Measurements from ENCODE around the gene TMED7. TPM values are rescaled to one million over a fixed set of nuclear protein-coding genes. Genes with fewer than 3 reads are reported as not detected.
A peak's percentile ranks its signal among the peaks of the same experiment; 100 is the strongest.

Gene TMED7
- total and polyA plus RNA-seq, 4 donors, result 43.4 to 140 (median 65.8) TPM

- peak overlapping the region; percentile 76 to 98 for H3K9ac ChIP-seq (ENCODE audit: low read depth in 1 of 2, low read length in 2 of 2)
- no peaks in the 10 kb centered on the region for H3K27me3 ChIP-seq (ENCODE audit: control insufficient read depth in 4 of 4, insufficient read depth in 4 of 4, low read length in 3 of 4)
- TF ChIP-seq ATF3 (IDR thresholded peaks at IDR 0.05) (peak; percentile 6), RXRA (IDR thresholded peaks at IDR 0.05) (no peak), CTCF (IDR thresholded peaks at IDR 0.05; ENCODE audit: low read depth, low read length, missing input control) (no peak), NR2F2 (IDR thresholded peaks at IDR 0.05) (no peak), FOXA1 (IDR thresholded peaks at IDR 0.05) (no peak), YY1 (IDR thresholded peaks at IDR 0.05) (peak; percentile 32), JUND (IDR thresholded peaks at IDR 0.05) (no peak), EGR1 (IDR thresholded peaks at IDR 0.05; ENCODE audit: low read depth in 2 of 2) (no peak), SP1 (IDR thresholded peaks at IDR 0.05) (no peak)
- under 1% methylated on average over 9 of the region's 9 CpGs for WGBS
- DNase-seq (ENCODE audit: low spot score), result no peak
- H3K27ac ChIP-seq (ENCODE audit: low read depth in 1 of 2, low read length in 2 of 2), result peak overlapping the region; percentile 92 to 94
- no peaks in the 10 kb centered on the region for H3K9me3 ChIP-seq (ENCODE audit: control insufficient read depth in 4 of 4, low read length in 3 of 4)
- peak overlapping the region; percentile 56 to 74 (median 70) for H3K4me3 ChIP-seq (ENCODE audit: low read depth in 1 of 3, low read length in 3 of 3)
- H3K36me3 ChIP-seq (ENCODE audit: control insufficient read depth in 4 of 4, insufficient read depth in 3 of 4, low read depth in 1 of 4, low read length in 3 of 4), result no peaks in the 10 kb centered on the region
- peaks cover 15 to 33% (median 24%) of the 10 kb centered on the region in 4 donors for H3K4me1 ChIP-seq (ENCODE audit: control insufficient read depth in 4 of 4, insufficient read depth in 4 of 4, low read length in 3 of 4)
These were observed 598 bp upstream of the TMED7 start for GRCh38 chr5:115626445-115626823.

- Histone ChIP-seq H3K9me3 (ENCODE audit: control insufficient read depth in 4 of 4, low read length in 3 of 4) (no peaks in the 10 kb centered on the region), H3K4me1 (ENCODE audit: control insufficient read depth in 4 of 4, insufficient read depth in 4 of 4, low read length in 3 of 4) (peaks cover 15 to 33% (median 24%) of the 10 kb centered on the region in 4 donors), H3K27ac (ENCODE audit: low read depth in 1 of 2, low read length in 2 of 2) (peak overlapping the region; percentile 96), H3K36me3 (ENCODE audit: control insufficient read depth in 4 of 4, insufficient read depth in 3 of 4, low read depth in 1 of 4, low read length in 3 of 4) (peaks cover 0 to 7% (median 4%) of the 10 kb centered on the region in 4 donors), H3K27me3 (ENCODE audit: control insufficient read depth in 4 of 4, insufficient read depth in 4 of 4, low read length in 3 of 4) (no peaks in the 10 kb centered on the region), H3K4me3 (ENCODE audit: low read depth in 1 of 3, low read length in 3 of 3) (peak overlapping the region; percentile 68 to 94 (median 72)), H3K9ac (ENCODE audit: low read depth in 1 of 2, low read length in 2 of 2) (peak overlapping the region; percentile 96 to 99)
- DNase-seq (ENCODE audit: low spot score), result no peak
- TF ChIP-seq HNF4A (conservative IDR thresholded peaks at IDR 0.05) (no peak), YY1 (IDR thresholded peaks at IDR 0.05) (peak; percentile 71)
- 18% methylated on average over 3 of the region's 3 CpGs for WGBS
These were observed 842 bp downstream of the TMED7 start for GRCh38 chr5:115624994-115625393.

- H3K27ac ChIP-seq (ENCODE audit: low read depth in 1 of 2, low read length in 2 of 2), result peak overlapping the region in 1 of 2 donors; percentile 96
- peak overlapping the region in 1 of 2 donors; percentile 99 for H3K9ac ChIP-seq (ENCODE audit: low read depth in 1 of 2, low read length in 2 of 2)
- H3K9me3 ChIP-seq (ENCODE audit: control insufficient read depth in 4 of 4, low read length in 3 of 4), result no peaks in the 10 kb centered on the region
- no peaks in the 10 kb centered on the region for H3K27me3 ChIP-seq (ENCODE audit: control insufficient read depth in 4 of 4, insufficient read depth in 4 of 4, low read length in 3 of 4)
- peak overlapping the region; percentile 68 to 94 (median 72) for H3K4me3 ChIP-seq (ENCODE audit: low read depth in 1 of 3, low read length in 3 of 3)
- H3K36me3 ChIP-seq (ENCODE audit: control insufficient read depth in 4 of 4, insufficient read depth in 3 of 4, low read depth in 1 of 4, low read length in 3 of 4), result peaks cover 0 to 19% (median 14%) of the 10 kb centered on the region in 4 donors
- no peak for DNase-seq (ENCODE audit: low spot score)
- H3K4me1 ChIP-seq (ENCODE audit: control insufficient read depth in 4 of 4, insufficient read depth in 4 of 4, low read length in 3 of 4), result peaks cover 15 to 33% (median 24%) of the 10 kb centered on the region in 4 donors
- WGBS, result 66% methylated on average over 5 of the region's 5 CpGs
- TF ChIP-seq HNF4G (IDR thresholded peaks at IDR 0.05) (no peak), YY1 (IDR thresholded peaks at IDR 0.05) (no peak), CTCF (IDR thresholded peaks at IDR 0.05; ENCODE audit: low read depth, low read length, missing input control) (no peak), REST (IDR thresholded peaks at IDR 0.05) (no peak), RXRA (IDR thresholded peaks at IDR 0.05) (no peak), SP1 (IDR thresholded peaks at IDR 0.05) (no peak), TAF1 (conservative IDR thresholded peaks at IDR 0.05) (no peak), HNF4A (conservative IDR thresholded peaks at IDR 0.05) (no peak), EGR1 (IDR thresholded peaks at IDR 0.05; ENCODE audit: low read depth in 2 of 2) (no peak)
These were observed 2.2 kb downstream of the TMED7 start for GRCh38 chr5:115623658-115624057.
